GM23338 (cell line): ENCODE measurements around the gene NOTCH1. TPM values are rescaled to one million over a fixed set of nuclear protein-coding genes. Genes with fewer than 3 reads are reported as not detected.

Experiments used
- ATAC-seq: fragments of 200-7000 bp; cut with Tn5 transposase; 3 replicates; pipeline ENCODE4 v1.9.1; 2020
- DNase-seq: peaks from one replicate; pipeline ENCODE4 v3.0.0-alpha.2; 2015; ENCODE audit warnings: low spot score
- H2AFZ ChIP-seq: fragments of 200-600 bp; sonication (generic); 2 replicates; pipeline ENCODE4 v1.8.0; 2016; ENCODE audit warnings: antibody characterized with exemption, mild to moderate bottlenecking, moderate library complexity
- H3F3A ChIP-seq: fragments of 200-600 bp; sonication (generic); replicated peaks from 2 replicates; pipeline ENCODE4 v1.8.0; 2017; ENCODE audit warnings: antibody characterized with exemption, mixed run types, low read depth
- H3K27ac ChIP-seq: fragments of 200-600 bp; sonication (generic); 2 replicates; pipeline ENCODE4 v1.6.1; 2016; ENCODE audit warnings: low read depth
- H3K27me3 ChIP-seq: fragments of 200-600 bp; sonication (generic); 2 replicates; pipeline ENCODE4 v1.8.0; 2016; ENCODE audit warnings: mild to moderate bottlenecking, mixed run types, moderate library complexity; ENCODE audit not compliant: insufficient read depth
- H3K36me3 ChIP-seq: fragments of 200-600 bp; sonication (generic); 2 replicates; pipeline ENCODE4 v1.8.0; 2016; ENCODE audit warnings: mild to moderate bottlenecking; ENCODE audit not compliant: insufficient read depth
- H3K4me1 ChIP-seq: fragments of 200-600 bp; sonication (generic); 2 replicates; pipeline ENCODE4 v1.8.0; 2016; ENCODE audit warnings: mild to moderate bottlenecking, moderate library complexity; ENCODE audit not compliant: insufficient read depth
- H3K4me2 ChIP-seq: fragments of 200-600 bp; sonication (generic); 2 replicates; pipeline ENCODE4 v1.7.1; 2017; ENCODE audit warnings: mixed run types
- H3K4me3 ChIP-seq: fragments of 200-600 bp; sonication (generic); 2 replicates; pipeline ENCODE4 v1.6.1; 2016; ENCODE audit warnings: mixed run types
- H3K79me2 ChIP-seq: fragments of 200-600 bp; sonication (generic); replicated peaks from 2 replicates; pipeline ENCODE4 v1.8.0; 2017; ENCODE audit warnings: mild to moderate bottlenecking; ENCODE audit not compliant: insufficient read depth
- H3K9me2 ChIP-seq: fragments of 200-600 bp; sonication (generic); 2 replicates; pipeline ENCODE4 v1.8.0; 2017; ENCODE audit not compliant: insufficient read depth
- H4K20me1 ChIP-seq: fragments of 200-600 bp; sonication (generic); replicated peaks from 2 replicates; pipeline ENCODE4 v1.8.0; 2017; ENCODE audit warnings: mild to moderate bottlenecking; ENCODE audit not compliant: insufficient read depth
- H3K27ac Mint-ChIP-seq: 2 replicates; pipeline ENCODE4 v1.8.0; 2020; ENCODE audit warnings: inconsistent platforms, mild to moderate bottlenecking, moderate library complexity, mixed read lengths
- H3K27me3 Mint-ChIP-seq: 3 replicates; pipeline ENCODE4 v1.8.0; 2022; ENCODE audit warnings: low read depth, mild to moderate bottlenecking, moderate library complexity, mixed read lengths, inconsistent platforms; ENCODE audit not compliant: insufficient read depth, poor library complexity
- H3K36me3 Mint-ChIP-seq: 3 replicates; pipeline ENCODE4 v1.8.0; 2021; ENCODE audit warnings: low read depth, mild to moderate bottlenecking, inconsistent platforms, moderate library complexity, mixed read lengths
- H3K4me1 Mint-ChIP-seq: 3 replicates; pipeline ENCODE4 v1.8.0; 2020; ENCODE audit warnings: mild to moderate bottlenecking, inconsistent platforms, mixed read lengths
- H3K4me3 Mint-ChIP-seq: 3 replicates; pipeline ENCODE4 v1.8.0; 2021; ENCODE audit warnings: moderate library complexity, mild to moderate bottlenecking, inconsistent platforms, mixed read lengths
- H3K9me3 Mint-ChIP-seq: 3 replicates; pipeline ENCODE4 v1.8.0; 2020; ENCODE audit warnings: moderate library complexity, mild to moderate bottlenecking, inconsistent platforms, mixed read lengths
- CREB1 ChIP-seq: fragments of 250-450 bp; sonication (Bioruptor Pico); IDR thresholded peaks from 2 replicates; pipeline ENCODE4 v1.5.0; 2020; ENCODE audit warnings: low read depth, mild to moderate bottlenecking, moderate library complexity
- CTCF ChIP-seq, 2 experiments: fragments of 200-600 bp in 1 of 2; sonication (generic) in 1 of 2; conservative IDR thresholded peaks; 2 replicates each; pipeline versions ENCODE4 v1.5.1 to v1.6.1; 2016 to 2017; ENCODE audit warnings: antibody characterized with exemption in 2 of 2, low read depth in 2 of 2, mild to moderate bottlenecking in 2 of 2, moderate library complexity in 1 of 2
- ETS1 ChIP-seq: IDR thresholded peaks from 2 replicates; pipeline ENCODE4 v1.6.1; 2016; ENCODE audit warnings: antibody characterized with exemption
- EZH2 ChIP-seq: fragments of 200-600 bp; sonication (generic); IDR thresholded peaks from one replicate; pipeline ENCODE4 v1.8.0; 2017; ENCODE audit warnings: antibody characterized with exemption, mild to moderate bottlenecking, low read depth; ENCODE audit not compliant: unreplicated experiment
- EZH2phosphoT487 ChIP-seq: fragments of 200-600 bp; sonication (generic); IDR thresholded peaks from one replicate; pipeline ENCODE4 v1.8.1; 2018; ENCODE audit warnings: antibody characterized with exemption; ENCODE audit not compliant: unreplicated experiment
- POLR2AphosphoS5 ChIP-seq: IDR thresholded peaks from 2 replicates; pipeline ENCODE4 v1.6.1; 2016; ENCODE audit warnings: antibody characterized with exemption, low read depth
- ZNF114 ChIP-seq: fragments of 250-450 bp; sonication (Bioruptor Pico); IDR thresholded peaks from 2 replicates; pipeline ENCODE4 v1.5.0; 2020; ENCODE audit warnings: mild to moderate bottlenecking, moderate library complexity
- ZNF462 ChIP-seq: fragments of 250-450 bp; sonication (Bioruptor Pico); IDR thresholded peaks from 2 replicates; pipeline ENCODE4 v1.5.0; 2020; ENCODE audit warnings: mild to moderate bottlenecking, moderate library complexity
- polyA plus RNA-seq: library from polyadenylated mRNA; unstranded; fragments of >200 nt; fragmentation: Nextera tagmentation; extraction: Ambion mirVana; gene quantifications from 2 replicates; pipeline ENCODE4 v1.2.1, GENCODE V29; 2016
- total RNA-seq: library from RNA; depleted of rRNA; stranded (reverse); fragments of >200 nt; shearing (Covaris generic); gene quantifications from 2 replicates; pipeline ENCODE4 v1.2.3, GENCODE V29; 2014

NOTCH1 gene
- total and polyA plus RNA-seq, 2 experiments from 2014 or later, result 9.9 to 97.2 TPM

GRCh38 chr9:136549010-136549980 is 3.4 kb upstream of the NOTCH1 start (continued):
- no peak for TF ChIP-seq ZNF462 (CRISPR knock-in tag)
- no peak for TF ChIP-seq ETS1
- TF ChIP-seq CREB1 (CRISPR knock-in tag), result no peak
- TF ChIP-seq EZH2phosphoT487, result no peak

GRCh38 chr9:136547508-136548215 is 1.8 kb upstream of the NOTCH1 start:
- H3K4me3 ChIP-seq, result no peak overlapping the region
- H3K4me2 ChIP-seq, result no peak overlapping the region; the same call in 1 of the 2 replicates
- ATAC-seq (no peak), DNase-seq (no peak)
- no peaks in the 10 kb centered on the region for H3K9me3 Mint-ChIP-seq
- no peak overlapping the region for H3K27ac Mint-ChIP-seq
- H3K4me3 Mint-ChIP-seq, result no peak overlapping the region; the same call in 2 of the 3 replicates
- H3K27ac ChIP-seq, result no peak overlapping the region
- peaks cover 20% of the 10 kb centered on the region for H3K4me1 ChIP-seq
- no peaks in the 10 kb centered on the region; the same call in 1 of the 2 replicates for H3F3A ChIP-seq
- peaks cover 10% of the 10 kb centered on the region for H3K36me3 Mint-ChIP-seq
- peaks cover 54% of the 10 kb centered on the region for H3K4me1 Mint-ChIP-seq
- H3K27me3 Mint-ChIP-seq, result peaks cover 16% of the 10 kb centered on the region
- H3K79me2 ChIP-seq, result peaks cover 26% of the 10 kb centered on the region
- H3K36me3 ChIP-seq, result no peaks in the 10 kb centered on the region
- no peak overlapping the region for H2AFZ ChIP-seq
- peaks cover 11% of the 10 kb centered on the region for H4K20me1 ChIP-seq
- H3K9me2 ChIP-seq, result no peaks in the 10 kb centered on the region
- no peaks in the 10 kb centered on the region for H3K27me3 ChIP-seq
- TF ChIP-seq POLR2AphosphoS5, result no peak
- TF ChIP-seq EZH2, result no peak
- no peak for TF ChIP-seq ZNF114
- no peak for TF ChIP-seq CTCF (conservative IDR thresholded peaks at IDR 0.05; ENCODE audit: low read depth in 2 of 2)
- no peak for TF ChIP-seq ETS1
